GM12892 (cell line): Measurements from ENCODE around the gene AP5B1.

Source experiments
- POLR2A ChIP-seq: IDR thresholded peaks from 2 replicates; pipeline ENCODE4 v1.6.1; 2011; ENCODE audit warnings: low read depth, low read length, control low read depth
- POLR2AphosphoS5 ChIP-seq: IDR thresholded peaks from 2 replicates; pipeline ENCODE4 v1.6.1; 2011; ENCODE audit warnings: low read depth, low read length, control low read depth

- TF ChIP-seq POLR2A = no peak
- TF ChIP-seq POLR2AphosphoS5 = no peak
Measured at GRCh38 chr11:65777241-65777640, 3.5 kb downstream of the AP5B1 start.
